SK-N-SH (cell line): ENCODE measurements around the gene IQCK. TPM values are rescaled to one million over a fixed set of nuclear protein-coding genes. Genes with fewer than 3 reads are reported as not detected.

Experiments
- CTCF ChIA-PET: fragments of 300-600, 350-600 bp; formaldehyde crosslinking; extraction: SDS; loops from one replicate; lab custom pipeline; 2021; lab: Yijun Ruan, JAX
- POLR2A ChIA-PET: fragments of 350-600 bp; sonication (Branson Sonifier 250); formaldehyde crosslinking; extraction: SDS; loops from one replicate; lab custom pipeline; 2020; ENCODE audit warnings: antibody characterized with exemption, inconsistent platforms; lab: Yijun Ruan, JAX
- DNase-seq: peaks from one replicate; pipeline ENCODE4 v3.0.0; 2012
- H2AFZ ChIP-seq: fragments of 200-600 bp; sonication (generic); 2 replicates; pipeline ENCODE4 v1.8.1; 2016; ENCODE audit warnings: antibody characterized with exemption, mild to moderate bottlenecking, low read depth
- H3F3A ChIP-seq: fragments of 200-600 bp; sonication (generic); replicated peaks from 2 replicates; pipeline ENCODE3; 2016; ENCODE audit warnings: antibody characterized with exemption, mild to moderate bottlenecking; ENCODE audit not compliant: insufficient read depth
- H3K27ac ChIP-seq, 2 experiments: fragments of 200-500 bp in 1 of 2; fragments of 200-600 bp in 1 of 2; sonication (Bioruptor generic) in 1 of 2; sonication (generic), shearing (Covaris generic) in 1 of 2; 2 replicates each; pipeline versions ENCODE4 v1.5.1 to v1.6.1; 2014 to 2016; ENCODE audit warnings: low read depth in 2 of 2, inconsistent platforms in 1 of 2, low read length in 1 of 2, mild to moderate bottlenecking in 1 of 2, mixed read lengths in 1 of 2
- H3K27me3 ChIP-seq: fragments of 200-600 bp; sonication (generic), shearing (Covaris generic); 2 replicates; pipeline ENCODE4 v1.6.1; 2016; ENCODE audit warnings: mixed run types; ENCODE audit not compliant: insufficient read depth
- H3K36me3 ChIP-seq, 2 experiments: fragments of 200-500 bp in 1 of 2; fragments of 200-600 bp in 1 of 2; sonication (Bioruptor generic) in 1 of 2; sonication (generic) in 1 of 2; replicated peaks in 1 of 2; 2 replicates each; pipeline versions ENCODE3 to v1.5.1; 2014 to 2016; ENCODE audit warnings: low read length in 1 of 2, mild to moderate bottlenecking in 1 of 2; ENCODE audit not compliant: insufficient read depth in 2 of 2, control insufficient read depth in 1 of 2
- H3K4me1 ChIP-seq, 2 experiments: fragments of 200-500 bp in 1 of 2; fragments of 200-600 bp in 1 of 2; sonication (Bioruptor generic) in 1 of 2; sonication (generic), shearing (Covaris generic) in 1 of 2; 2 replicates each; pipeline versions ENCODE4 v1.5.1 to v1.6.1; 2014 to 2016; ENCODE audit warnings: low read depth in 1 of 2, low read length in 1 of 2, mixed run types in 1 of 2; ENCODE audit not compliant: insufficient read depth in 2 of 2, control insufficient read depth in 1 of 2
- H3K4me2 ChIP-seq: fragments of 200-600 bp; sonication (generic), shearing (Covaris generic); 2 replicates; pipeline ENCODE4 v1.6.1; 2017; ENCODE audit warnings: mixed run types
- H3K4me3 ChIP-seq, 2 experiments: fragments of 200-500 bp in 1 of 2; fragments of 200-600 bp in 1 of 2; sonication (Bioruptor generic) in 1 of 2; sonication (generic), shearing (Covaris generic) in 1 of 2; 2 replicates each; pipeline versions ENCODE4 v1.5.1 to v1.8.1; 2014 to 2016; ENCODE audit warnings: low read depth in 2 of 2, inconsistent platforms in 1 of 2, low read length in 1 of 2, mild to moderate bottlenecking in 1 of 2, mixed read lengths in 1 of 2, moderate library complexity in 1 of 2
- H3K79me2 ChIP-seq: fragments of 200-600 bp; sonication (generic); 2 replicates; pipeline ENCODE4 v1.8.1; 2017; ENCODE audit warnings: mild to moderate bottlenecking; ENCODE audit not compliant: insufficient read depth
- H3K9ac ChIP-seq: fragments of 200-600 bp; sonication (generic); 2 replicates; pipeline ENCODE4 v1.6.1; 2017; ENCODE audit warnings: mixed run types
- H3K9me2 ChIP-seq: fragments of 200-600 bp; sonication (generic); 2 replicates; pipeline ENCODE4 v1.6.1; 2017; ENCODE audit warnings: mixed run types
- H3K9me3 ChIP-seq: fragments of 200-600 bp; sonication (generic); 2 replicates; pipeline ENCODE4 v1.6.1; 2017; ENCODE audit warnings: mixed run types, mild to moderate bottlenecking, moderate library complexity
- H4K20me1 ChIP-seq: fragments of 200-600 bp; sonication (generic); 2 replicates; pipeline ENCODE4 v1.6.1; 2017; ENCODE audit warnings: mild to moderate bottlenecking, mixed run types; ENCODE audit not compliant: insufficient read depth
- CHD2 ChIP-seq: fragments of 150-350 bp; IDR thresholded peaks from 2 replicates; pipeline ENCODE4 v1.6.1; 2018; ENCODE audit warnings: low read length; ENCODE audit not compliant: partially characterized antibody
- EP300 ChIP-seq, 2 experiments: IDR thresholded peaks; 2 replicates each; pipeline versions ENCODE4 v1.4.0 to v1.6.1; 2012; ENCODE audit warnings: borderline replicate concordance in 1 of 2, low read depth in 1 of 2, low read length in 1 of 2
- FOXJ3 ChIP-seq: sonication (generic); formaldehyde crosslinking; IDR thresholded peaks from 2 replicates; pipeline ENCODE4 v1.5.1; 2020; ENCODE audit warnings: mild to moderate bottlenecking, missing genetic modification reagents
- FOXM1 ChIP-seq: IDR thresholded peaks from 2 replicates; pipeline ENCODE4 v1.4.0; 2012; ENCODE audit warnings: low read depth, mild to moderate bottlenecking
- GATA2 ChIP-seq: sonication (generic); formaldehyde crosslinking; IDR thresholded peaks from 2 replicates; pipeline ENCODE4 v1.5.0; 2020; ENCODE audit warnings: mild to moderate bottlenecking, missing genetic modification reagents
- MAX ChIP-seq: IDR thresholded peaks from 2 replicates; pipeline ENCODE4 v1.4.0; 2012; ENCODE audit warnings: low read depth
- NFIC ChIP-seq: IDR thresholded peaks from 2 replicates; pipeline ENCODE4 v1.4.0; 2012; ENCODE audit warnings: borderline replicate concordance
- PBX3 ChIP-seq: IDR thresholded peaks from 2 replicates; pipeline ENCODE4; 2012
- POLR2AphosphoS5 ChIP-seq: IDR thresholded peaks from 2 replicates; pipeline ENCODE4 v1.6.1; 2012; ENCODE audit warnings: low read depth, low read length
- RAD21 ChIP-seq: IDR thresholded peaks from 2 replicates; pipeline ENCODE4 v1.6.1; 2012; ENCODE audit warnings: mild to moderate bottlenecking, low read length
- RCOR1 ChIP-seq: fragments of 150-350 bp; IDR thresholded peaks from 2 replicates; pipeline ENCODE4 v1.6.1; 2017; ENCODE audit warnings: antibody characterized with exemption, low read length
- SMC3 ChIP-seq: IDR thresholded peaks from 2 replicates; pipeline ENCODE4 v1.6.1; 2012; ENCODE audit warnings: low read depth, low read length, improper control_type of control experiment
- WGBS: methylation state at CpG from one replicate; pipeline ENCODE4 v1.1.6; 2017; ENCODE audit warnings: low lambda C conversion rate; 5-methylcytosine and 5-hydroxymethylcytosine counted together
- polyA plus RNA-seq, 3 experiments: library from polyadenylated mRNA; depleted of rRNA; stranded (reverse); fragments of >200 nt; gene quantifications; 2 replicates each; pipeline ENCODE4 v1.2.3, GENCODE V29; 2012
- TF ChIP-seq, protein P1 (sequence below): IDR thresholded peaks from 2 replicates; pipeline ENCODE4 v1.4.0; 2012; ENCODE audit warnings: low read depth, borderline replicate concordance
- TF ChIP-seq, protein P2 (sequence below): IDR thresholded peaks from 2 replicates; pipeline ENCODE4 v1.4.0; 2012; ENCODE audit warnings: low read depth, borderline replicate concordance

IQCK gene
- polyA plus RNA-seq, 1 of the 3 experiments (the other 2 are of a cell fraction): 7.3 TPM

DNA sequence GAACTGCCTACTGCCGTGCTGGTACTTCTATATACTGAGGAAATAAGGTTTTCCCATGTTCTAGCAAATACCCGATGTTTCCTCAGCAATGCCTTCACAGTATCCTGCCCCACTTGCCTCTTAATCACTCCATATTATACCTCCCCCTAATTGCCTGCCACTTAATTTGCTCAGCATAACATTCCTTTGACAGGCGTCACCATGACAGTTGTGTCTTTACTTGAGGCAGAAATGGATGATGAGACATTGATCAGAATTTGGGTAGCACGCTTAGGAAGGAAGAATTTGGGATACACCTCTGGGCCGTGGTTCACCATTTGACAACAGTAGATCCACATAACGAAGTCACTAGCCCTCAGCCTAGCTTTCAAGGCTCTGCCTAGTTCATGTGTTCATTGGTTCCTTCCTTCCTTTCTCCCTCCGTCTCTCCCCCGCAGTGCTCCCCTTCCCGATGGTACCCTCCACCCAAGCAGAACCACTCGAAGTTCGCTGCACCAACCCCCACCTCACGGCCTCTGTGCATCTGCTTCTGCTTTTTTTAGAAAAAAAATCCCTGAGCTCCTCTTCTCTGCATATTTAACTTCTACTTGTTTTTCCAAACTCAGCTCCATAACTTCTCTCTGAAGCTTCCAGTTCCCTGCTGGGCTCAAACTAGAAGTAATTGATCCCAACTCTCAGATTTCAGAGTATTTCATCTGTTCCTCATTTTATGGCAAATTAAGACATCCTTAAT lies 19.4 kb downstream of the IQCK start:
- H3K36me3 ChIP-seq: peaks cover 0 to 11% of the 10 kb centered on the region in 2 experiments
- ChIA-PET CTCF (interaction anchor here (0.6 kb wide), 1 partner anchor 149 kb away, joined by 3 read pairs; no protein-coding TSS in a partner anchor), POLR2A (no interaction called here)
- DNase-seq: no peak
- H3K4me2 ChIP-seq: no peak overlapping the region
- H3K9ac ChIP-seq: no peak overlapping the region
- H3K9me3 ChIP-seq: no peaks in the 10 kb centered on the region
- no peak overlapping the region for H3K27ac ChIP-seq
- no peaks in the 10 kb centered on the region for H3K79me2 ChIP-seq
- no peaks in the 10 kb centered on the region for H3F3A ChIP-seq
- H4K20me1 ChIP-seq: no peaks in the 10 kb centered on the region
- TF ChIP-seq POLR2AphosphoS5 (no peak), FOXJ3 (CRISPR knock-in tag) (no peak), PBX3 (no peak), NFIC (no peak), MAX (no peak), CHD2 (no peak), EP300 (IDR thresholded peaks at IDR 0.05; ENCODE audit: borderline replicate concordance in 1 of 2, low read depth in 1 of 2, low read length in 1 of 2) (no peak), RAD21 (no peak), FOXM1 (no peak)
- TF ChIP-seq, protein P1, sequence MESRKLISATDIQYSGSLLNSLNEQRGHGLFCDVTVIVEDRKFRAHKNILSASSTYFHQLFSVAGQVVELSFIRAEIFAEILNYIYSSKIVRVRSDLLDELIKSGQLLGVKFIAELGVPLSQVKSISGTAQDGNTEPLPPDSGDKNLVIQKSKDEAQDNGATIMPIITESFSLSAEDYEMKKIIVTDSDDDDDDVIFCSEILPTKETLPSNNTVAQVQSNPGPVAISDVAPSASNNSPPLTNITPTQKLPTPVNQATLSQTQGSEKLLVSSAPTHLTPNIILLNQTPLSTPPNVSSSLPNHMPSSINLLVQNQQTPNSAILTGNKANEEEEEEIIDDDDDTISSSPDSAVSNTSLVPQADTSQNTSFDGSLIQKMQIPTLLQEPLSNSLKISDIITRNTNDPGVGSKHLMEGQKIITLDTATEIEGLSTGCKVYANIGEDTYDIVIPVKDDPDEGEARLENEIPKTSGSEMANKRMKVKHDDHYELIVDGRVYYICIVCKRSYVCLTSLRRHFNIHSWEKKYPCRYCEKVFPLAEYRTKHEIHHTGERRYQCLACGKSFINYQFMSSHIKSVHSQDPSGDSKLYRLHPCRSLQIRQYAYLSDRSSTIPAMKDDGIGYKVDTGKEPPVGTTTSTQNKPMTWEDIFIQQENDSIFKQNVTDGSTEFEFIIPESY: no peak
- TF ChIP-seq, protein P2, sequence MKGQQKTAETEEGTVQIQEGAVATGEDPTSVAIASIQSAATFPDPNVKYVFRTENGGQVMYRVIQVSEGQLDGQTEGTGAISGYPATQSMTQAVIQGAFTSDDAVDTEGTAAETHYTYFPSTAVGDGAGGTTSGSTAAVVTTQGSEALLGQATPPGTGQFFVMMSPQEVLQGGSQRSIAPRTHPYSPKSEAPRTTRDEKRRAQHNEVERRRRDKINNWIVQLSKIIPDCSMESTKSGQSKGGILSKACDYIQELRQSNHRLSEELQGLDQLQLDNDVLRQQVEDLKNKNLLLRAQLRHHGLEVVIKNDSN: no peak
- H3K9me2 ChIP-seq: no peaks in the 10 kb centered on the region
- no peaks in the 10 kb centered on the region for H3K27me3 ChIP-seq
- no peak overlapping the region for H2AFZ ChIP-seq
- peaks cover 0 to 11% of the 10 kb centered on the region in 2 experiments; a peak in 1 of 4 replicates for H3K4me1 ChIP-seq
- H3K4me3 ChIP-seq: no peak overlapping the region
- WGBS: 93% methylated on average over 12 of the region's 12 CpGs

GRCh38 chr16:19741354-19741753 lies 23.3 kb downstream of the IQCK start:
- DNase-seq: peak; percentile 31
- 100% methylated on average over 1 of the region's 1 CpG for WGBS
- Histone ChIP-seq H3K27me3 (no peaks in the 10 kb centered on the region), H3K4me2 (no peak overlapping the region), H3K36me3 (peaks cover 0 to 3% of the 10 kb centered on the region in 2 experiments), H3K4me1 (peaks cover 0 to 11% of the 10 kb centered on the region in 2 experiments; a peak in 1 of 4 replicates), H2AFZ (no peak overlapping the region), H3F3A (no peaks in the 10 kb centered on the region), H3K4me3 (no peak overlapping the region), H3K9ac (no peak overlapping the region), H3K27ac (no peak overlapping the region), H3K9me2 (no peaks in the 10 kb centered on the region), H3K9me3 (no peaks in the 10 kb centered on the region), H4K20me1 (no peaks in the 10 kb centered on the region), H3K79me2 (no peaks in the 10 kb centered on the region)
- POLR2A ChIA-PET: no interaction called here
- CTCF ChIA-PET: no interaction called here
- no peak for TF ChIP-seq SMC3
- no peak for TF ChIP-seq GATA2 (CRISPR knock-in tag)
- peak in 1 of 2 experiments; percentile 75; a peak in 2 of 4 replicates for TF ChIP-seq EP300 (IDR thresholded peaks at IDR 0.05; ENCODE audit: borderline replicate concordance in 1 of 2, low read depth in 1 of 2, low read length in 1 of 2)
- peak; percentile 38 for TF ChIP-seq CHD2
- TF ChIP-seq RCOR1: peak; percentile 58
